GM12878 (cell line): ENCODE measurements around the gene ME1. TPM values are rescaled to one million over a fixed set of nuclear protein-coding genes. Genes with fewer than 3 reads are reported as not detected.

ENCODE experiments used
- ATAC-seq: fragments of 200-7000 bp; cut with Tn5 transposase; 3 replicates; pipeline ENCODE4 v1.9.1; 2020; ENCODE audit warnings: mild to moderate bottlenecking, moderate library complexity
- BruUV-seq: library from RNA; stranded (reverse); fragments of 400-500 nt; replicated peaks from 2 replicates; lab custom pipeline; 2021; lab: Mats Ljungman, UMichigan
- CTCF ChIA-PET: fragments of 300-600 bp; sonication (Branson Sonifier 250); formaldehyde crosslinking; extraction: SDS; loops from one replicate; lab custom pipeline; 2021; ENCODE audit warnings: inconsistent platforms; lab: Yijun Ruan, JAX
- POLR2A ChIA-PET: fragments of 350-600 bp; formaldehyde crosslinking; extraction: SDS; loops from one replicate; lab custom pipeline; 2021; ENCODE audit warnings: inconsistent platforms; lab: Charles Lee
- RAD21 ChIA-PET: fragments of 300-600 bp; sonication (Branson Sonifier 250); formaldehyde crosslinking; loops from one replicate; lab custom pipeline; 2023; ENCODE audit warnings: antibody characterized with exemption; ENCODE audit not compliant: unreplicated experiment; lab: Charles Lee
- SMC1A ChIA-PET: fragments of 300-600 bp; sonication (Branson Sonifier 250); formaldehyde crosslinking; loops from one replicate; lab custom pipeline; 2023; ENCODE audit not compliant: unreplicated experiment, uncharacterized antibody; lab: Charles Lee
- DNase-seq: peaks from one replicate; pipeline ENCODE4 v3.0.0-alpha.2; 2011; ENCODE audit warnings: low read depth, low spot score
- FAIRE-seq: peaks from 3 replicates; lab custom pipeline; 2011; peaks lifted over from hg19 to GRCh38; lab: Jason Lieb, UNC
- H2AFZ ChIP-seq: 2 replicates; pipeline ENCODE4 v1.6.0; 2011; ENCODE audit warnings: low read depth, low read length, control low read depth; ENCODE audit not compliant: control insufficient read depth
- H3K27ac ChIP-seq: 2 replicates; pipeline ENCODE4 v1.5.1; 2011; ENCODE audit warnings: control low read depth; ENCODE audit not compliant: control insufficient read depth, insufficient read depth
- H3K27me3 ChIP-seq, 2 experiments: replicated peaks in 1 of 2; 2 replicates each; pipeline versions ENCODE4 v1.6.0 to v1.6.1; 2011; ENCODE audit warnings: low read length in 1 of 2; ENCODE audit not compliant: control insufficient read depth in 2 of 2, insufficient read depth in 2 of 2
- H3K36me3 ChIP-seq, 2 experiments: 2 replicates each; pipeline ENCODE4 v1.5.1; 2011; ENCODE audit warnings: low read length in 1 of 2; ENCODE audit not compliant: control insufficient read depth in 2 of 2, insufficient read depth in 2 of 2
- H3K4me1 ChIP-seq: 2 replicates; pipeline ENCODE4 v1.6.1; 2011; ENCODE audit warnings: mild to moderate bottlenecking, low read length, moderate library complexity, mixed read lengths; ENCODE audit not compliant: control insufficient read depth, insufficient read depth
- H3K4me2 ChIP-seq: 2 replicates; pipeline ENCODE4 v1.6.0; 2011; ENCODE audit warnings: control low read depth; ENCODE audit not compliant: control insufficient read depth, insufficient read depth
- H3K4me3 ChIP-seq: fragments of 200-600 bp; sonication (generic); 2 replicates; pipeline ENCODE4 v1.5.1; 2016
- H3K79me2 ChIP-seq: 2 replicates; pipeline ENCODE4 v1.6.0; 2011; ENCODE audit warnings: low read length; ENCODE audit not compliant: control insufficient read depth, insufficient read depth
- H3K9ac ChIP-seq: 2 replicates; pipeline ENCODE4 v1.8.0; 2011; ENCODE audit warnings: low read length, control low read depth, mixed read lengths; ENCODE audit not compliant: control insufficient read depth, insufficient read depth
- H3K9me3 ChIP-seq: replicated peaks from 3 replicates; pipeline ENCODE4 v1.5.1; 2011; ENCODE audit warnings: mild to moderate bottlenecking, low read length; ENCODE audit not compliant: control insufficient read depth, insufficient read depth
- H4K20me1 ChIP-seq: 2 replicates; pipeline ENCODE4 v1.6.0; 2011; ENCODE audit not compliant: control insufficient read depth, insufficient read depth
- ATF7 ChIP-seq: fragments of 450-650 bp; IDR thresholded peaks from 2 replicates; pipeline ENCODE4 v1.6.1; 2016; ENCODE audit warnings: low read depth, mild to moderate bottlenecking
- CREM ChIP-seq: IDR thresholded peaks from 2 replicates; pipeline ENCODE4 v1.6.1; 2014; ENCODE audit warnings: antibody characterized with exemption, low read depth
- EGR1 ChIP-seq, 2 experiments: IDR thresholded peaks; 1 replicate in 1 of 2; 2 replicates in 1 of 2; pipeline ENCODE4 v1.6.1; 2011 to 2012; ENCODE audit warnings: low read depth in 2 of 2, low read length in 2 of 2, borderline replicate concordance in 1 of 2, mild to moderate bottlenecking in 1 of 2, moderate library complexity in 1 of 2
- HDGF ChIP-seq: fragments of 450-650 bp; IDR thresholded peaks from 2 replicates; pipeline ENCODE4 v1.6.1; 2016; ENCODE audit warnings: antibody characterized with exemption
- IKZF2 ChIP-seq, 2 experiments: fragments of 450-650 bp; IDR thresholded peaks; 2 replicates each; pipeline ENCODE4 v1.6.1; 2017; ENCODE audit warnings: mild to moderate bottlenecking in 2 of 2, moderate library complexity in 2 of 2
- KDM1A ChIP-seq: fragments of 200-600 bp; sonication (generic); IDR thresholded peaks from 2 replicates; pipeline ENCODE4 v1.6.1; 2016; ENCODE audit warnings: borderline replicate concordance
- MYB ChIP-seq: fragments of 150-350 bp; IDR thresholded peaks from 2 replicates; pipeline ENCODE4 v1.6.1; 2014; ENCODE audit warnings: mild to moderate bottlenecking, low read depth, low read length, borderline replicate concordance
- SP1 ChIP-seq: IDR thresholded peaks from one replicate; pipeline ENCODE4 v1.6.1; 2011; ENCODE audit warnings: low read depth, low read length
- ZBED1 ChIP-seq: IDR thresholded peaks from 2 replicates; pipeline ENCODE4 v1.6.1; 2016; ENCODE audit warnings: borderline replicate concordance
- WGBS: methylation state at CpG from one replicate; pipeline ENCODE4 v1.1.6; 2016; ENCODE audit warnings: low lambda C conversion rate; ENCODE audit not compliant: insufficient replicate concordance, insufficient coverage; ENCODE audit errors: missing lambda C conversion rate; 5-methylcytosine and 5-hydroxymethylcytosine counted together
- in situ Hi-C: fragments of 300-500 bp; cut with MboI; formaldehyde crosslinking; loops from 9 replicates; pipeline ENCODE4 v1.14.3; 2018; ENCODE audit warnings: mixed read lengths
- intact Hi-C: fragments of 100-400 bp; cut with micrococcal nuclease; formaldehyde crosslinking; loops from one replicate; pipeline ENCODE4 v1.14.2; 2022; ENCODE audit not compliant: unreplicated experiment
- polyA plus RNA-seq, 11 experiments: library from polyadenylated mRNA; depleted of rRNA in 4 of 11; unstranded in 6 of 11; stranded (reverse) in 5 of 11; fragments of >200 nt; fragmentation: Nextera tagmentation in 4 of 11; fragmentation: Illumina TruSeq in 1 of 11; extraction: Ambion mirVana in 4 of 11; extraction: Trizol in 1 of 11; gene quantifications; 1 replicate in 1 of 11; 2 replicates in 10 of 11; pipeline versions ENCODE4 v1.2.1 to v1.2.3, GENCODE V29; 2011 to 2016; ENCODE audit warnings: inconsistent platforms in 2 of 11, missing spikeins in 2 of 11, low read depth in 1 of 11
- total RNA-seq, 4 experiments: library from RNA; depleted of rRNA in 3 of 4; stranded (reverse); fragments of >200 nt in 3 of 4; fragmentation: Illumina TruSeq in 1 of 4; extraction: Trizol in 1 of 4; gene quantifications; 2 replicates each; pipeline versions ENCODE4 v1.2.1 to v1.2.3, GENCODE V29; 2013 to 2021
- TF ChIP-seq, protein P1 (sequence below): IDR thresholded peaks from 2 replicates; pipeline ENCODE4 v1.6.1; 2012; ENCODE audit warnings: low read depth, low read length, improper control_type of control experiment
- TF ChIP-seq, protein P2 (sequence below): fragments of 450-650 bp; formaldehyde crosslinking; IDR thresholded peaks from 2 replicates; pipeline ENCODE4 v1.4.0; 2022; ENCODE audit warnings: mild to moderate bottlenecking, moderate library complexity

ME1 gene
- total and polyA plus RNA-seq, 10 of the 15 experiments (the other 5 are each of a cell fraction or from before 2014, with no cell fraction given), result 3.6 to 11.8 (median 8.4) TPM

DNA sequence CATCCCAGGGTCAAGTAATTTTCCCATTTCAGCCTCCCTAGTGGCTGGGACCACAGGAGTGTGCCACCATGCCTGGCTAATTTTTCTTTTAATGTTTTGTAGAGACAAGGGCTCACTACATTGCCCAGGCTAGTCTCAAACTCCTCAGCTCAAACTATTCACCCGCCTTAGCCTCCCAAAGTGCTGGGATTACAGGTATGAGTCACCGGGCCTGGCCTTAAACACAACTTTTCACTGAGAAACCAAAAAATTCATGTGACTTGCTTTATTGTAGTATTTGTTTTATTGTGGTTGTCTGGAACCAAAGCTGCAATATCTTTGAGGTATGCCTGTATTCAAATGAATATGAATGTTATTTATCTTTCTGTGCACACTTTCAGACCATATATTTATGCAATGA lies 165.5 kb downstream of the ME1 start:
- ChIA-PET CTCF (no interaction called here), POLR2A (no interaction called here), SMC1A (no interaction called here), RAD21 (no interaction called here)
- BruUV-seq, result no TSS peak
- no peak overlapping the region for H3K27ac ChIP-seq
- DNase-seq (no peak), FAIRE-seq (no peak), ATAC-seq (no peak)
- no peaks in the 10 kb centered on the region for H3K27me3 ChIP-seq
- 15% methylated on average over 2 of the region's 2 CpGs for WGBS
- H3K4me1 ChIP-seq, result no peaks in the 10 kb centered on the region
- intact Hi-C loops, result no loop called here
- H3K4me2 ChIP-seq, result no peak overlapping the region
- no peak overlapping the region for H2AFZ ChIP-seq
- no peaks in the 10 kb centered on the region for H3K36me3 ChIP-seq
- in situ Hi-C loops, result no loop called here
- no peaks in the 10 kb centered on the region for H3K79me2 ChIP-seq
- no peak overlapping the region for H3K4me3 ChIP-seq
- H4K20me1 ChIP-seq, result no peaks in the 10 kb centered on the region
- no peaks in the 10 kb centered on the region for H3K9me3 ChIP-seq
- H3K9ac ChIP-seq, result no peak overlapping the region
- TF ChIP-seq EGR1 (IDR thresholded peaks at IDR 0.05; ENCODE audit: borderline replicate concordance in 1 of 2, low read depth in 2 of 2, low read length in 2 of 2) (no peak), IKZF2 (IDR thresholded peaks at IDR 0.05) (no peak), ZBED1 (no peak), SP1 (no peak), KDM1A (no peak), MYB (no peak), CREM (no peak), ATF7 (no peak)
- TF ChIP-seq, protein P1, sequence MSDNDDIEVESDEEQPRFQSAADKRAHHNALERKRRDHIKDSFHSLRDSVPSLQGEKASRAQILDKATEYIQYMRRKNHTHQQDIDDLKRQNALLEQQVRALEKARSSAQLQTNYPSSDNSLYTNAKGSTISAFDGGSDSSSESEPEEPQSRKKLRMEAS, result no peak

DNA sequence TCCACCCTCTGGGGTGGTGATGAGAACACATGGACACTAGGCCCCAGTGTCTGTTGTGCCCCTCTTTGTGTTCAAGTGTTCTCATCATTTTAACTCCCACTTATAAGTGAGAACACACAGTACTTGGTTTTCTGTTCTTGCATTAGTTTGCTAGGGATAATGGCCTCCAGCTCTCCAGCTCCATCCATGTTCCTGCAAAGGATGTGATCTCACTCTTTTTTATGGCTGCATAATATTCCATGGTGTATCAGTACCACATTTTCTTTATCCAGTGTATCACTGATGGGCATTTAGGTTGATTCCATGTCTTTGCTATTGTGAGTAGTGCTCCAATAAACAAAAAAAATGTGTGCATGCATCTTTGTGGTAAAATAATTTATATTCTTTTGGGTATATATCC lies 170.3 kb downstream of the ME1 start:
- H3K4me3 ChIP-seq, result no peak overlapping the region
- H3K36me3 ChIP-seq, result no peaks in the 10 kb centered on the region
- no peak overlapping the region for H3K9ac ChIP-seq
- H4K20me1 ChIP-seq, result no peaks in the 10 kb centered on the region
- no peak for TF ChIP-seq HDGF
- TF ChIP-seq, protein P2, sequence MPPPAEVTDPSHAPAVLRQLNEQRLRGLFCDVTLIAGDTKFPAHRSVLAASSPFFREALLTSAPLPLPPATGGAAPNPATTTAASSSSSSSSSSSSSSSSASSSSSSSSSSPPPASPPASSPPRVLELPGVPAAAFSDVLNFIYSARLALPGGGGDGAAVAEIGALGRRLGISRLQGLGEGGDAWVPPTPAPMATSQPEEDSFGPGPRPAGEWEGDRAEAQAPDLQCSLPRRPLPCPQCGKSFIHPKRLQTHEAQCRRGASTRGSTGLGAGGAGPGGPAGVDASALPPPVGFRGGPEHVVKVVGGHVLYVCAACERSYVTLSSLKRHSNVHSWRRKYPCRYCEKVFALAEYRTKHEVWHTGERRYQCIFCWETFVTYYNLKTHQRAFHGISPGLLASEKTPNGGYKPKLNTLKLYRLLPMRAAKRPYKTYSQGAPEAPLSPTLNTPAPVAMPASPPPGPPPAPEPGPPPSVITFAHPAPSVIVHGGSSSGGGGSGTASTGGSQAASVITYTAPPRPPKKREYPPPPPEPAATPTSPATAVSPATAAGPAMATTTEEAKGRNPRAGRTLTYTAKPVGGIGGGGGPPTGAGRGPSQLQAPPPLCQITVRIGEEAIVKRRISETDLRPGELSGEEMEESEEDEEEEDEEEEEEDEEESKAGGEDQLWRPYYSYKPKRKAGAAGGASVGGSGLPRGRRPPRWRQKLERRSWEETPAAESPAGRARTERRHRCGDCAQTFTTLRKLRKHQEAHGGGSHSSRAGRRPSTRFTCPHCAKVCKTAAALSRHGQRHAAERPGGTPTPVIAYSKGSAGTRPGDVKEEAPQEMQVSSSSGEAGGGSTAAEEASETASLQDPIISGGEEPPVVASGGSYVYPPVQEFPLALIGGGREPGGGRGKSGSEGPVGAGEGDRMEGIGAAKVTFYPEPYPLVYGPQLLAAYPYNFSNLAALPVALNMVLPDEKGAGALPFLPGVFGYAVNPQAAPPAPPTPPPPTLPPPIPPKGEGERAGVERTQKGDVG, result no peak
- BruUV-seq, result no TSS peak
- no peaks in the 10 kb centered on the region for H3K4me1 ChIP-seq
- no peaks in the 10 kb centered on the region for H3K27me3 ChIP-seq
- H3K9me3 ChIP-seq, result no peaks in the 10 kb centered on the region
- POLR2A ChIA-PET, result no interaction called here
- H2AFZ ChIP-seq, result no peak overlapping the region
- no peak for ATAC-seq
- intact Hi-C loops (no loop called here), in situ Hi-C loops (no loop called here)
- RAD21 ChIA-PET, result no interaction called here
- no peaks in the 10 kb centered on the region for H3K79me2 ChIP-seq
- SMC1A ChIA-PET, result no interaction called here
- H3K27ac ChIP-seq, result no peak overlapping the region
- no peak for FAIRE-seq
- CTCF ChIA-PET, result no interaction called here
- no peak for DNase-seq
- no peak overlapping the region for H3K4me2 ChIP-seq
